ENCODE data around the gene LYPLA2. TPM values are rescaled to one million over a fixed set of nuclear protein-coding genes. Genes with fewer than 3 reads are reported as not detected.

Gene LYPLA2
- total RNA-seq, 1 donor from 2014 or later: 27.8 TPM

DNA sequence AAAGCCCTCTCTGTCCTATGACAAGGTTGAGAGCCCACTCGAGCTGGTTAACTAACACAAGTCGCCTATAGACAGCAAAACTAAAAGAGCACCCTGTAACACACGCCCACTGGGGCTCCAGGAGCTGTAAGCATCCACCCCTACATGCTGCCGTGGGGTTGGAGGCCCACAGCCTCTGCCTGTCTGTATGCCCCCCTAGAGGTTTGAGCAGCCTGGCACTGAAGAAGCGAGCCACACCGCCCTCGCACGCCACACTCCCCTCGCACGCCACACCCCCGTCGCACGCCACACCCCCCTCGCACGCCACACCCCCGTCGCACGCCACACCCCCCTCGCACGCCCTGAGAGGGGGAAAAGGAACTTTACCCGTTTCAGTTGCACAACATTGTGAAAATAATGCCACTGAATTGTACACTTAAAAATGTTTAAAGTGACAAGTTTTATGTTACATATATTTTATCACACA lies 47.5 kb downstream of the LYPLA2 start:
- DNase-seq: no peak

DNA sequence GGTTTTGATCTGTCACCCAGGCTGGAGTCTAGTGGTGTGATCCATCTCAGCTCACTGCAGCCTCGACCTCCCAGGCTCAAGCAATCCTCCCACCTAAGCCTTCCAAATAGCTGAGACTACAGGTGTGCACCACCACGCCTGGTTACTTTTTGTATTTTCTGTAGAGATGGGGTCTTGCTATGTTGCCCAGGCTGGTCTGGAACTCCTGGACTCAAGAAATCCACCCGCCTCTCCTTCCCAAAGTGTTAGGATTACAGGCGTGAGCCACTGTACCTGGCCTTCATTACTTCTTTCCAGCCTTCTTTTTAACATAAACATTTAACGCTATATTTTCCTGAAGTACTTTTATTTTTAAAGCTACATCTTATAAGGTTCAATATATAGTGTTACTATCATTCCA lies 52.7 kb downstream of the LYPLA2 start:
- no peak for DNase-seq

Other genes starting within 250 kb of the LYPLA2 start
- gene ID3, start 231.6 kb upstream of the LYPLA2 start, total RNA-seq: 80.4 TPM
- gene RPL11, start 99.3 kb upstream of the LYPLA2 start, total RNA-seq: 1,530 TPM
- 19.5 TPM for gene ELOA, start 47.7 kb upstream of the LYPLA2 start, total RNA-seq
- gene PITHD1, start 12.7 kb upstream of the LYPLA2 start, total RNA-seq: 57.6 TPM
- 8.3 TPM for gene GALE, start 9.6 kb downstream of the LYPLA2 start, total RNA-seq
- 27.3 TPM for gene HMGCL, start 34.3 kb downstream of the LYPLA2 start, total RNA-seq
- gene FUCA1, start 77.1 kb downstream of the LYPLA2 start, total RNA-seq: 20.0 TPM
- gene CNR2, start 122.2 kb downstream of the LYPLA2 start, total RNA-seq: 0.10 TPM
- gene PNRC2, start 168.7 kb downstream of the LYPLA2 start, total RNA-seq: 165 TPM
- 117 TPM for gene SRSF10, start 189.2 kb downstream of the LYPLA2 start, total RNA-seq

Measured in skin of body (tissue), 2 donors.